Measurements from ENCODE around the gene RABGEF1.
"Not testable (repeated sequence)": the region's sequence is repeated elsewhere in the genome, so short reads cannot be mapped to it uniquely, and the experiment has no call there.

RABGEF1 gene

DNA sequence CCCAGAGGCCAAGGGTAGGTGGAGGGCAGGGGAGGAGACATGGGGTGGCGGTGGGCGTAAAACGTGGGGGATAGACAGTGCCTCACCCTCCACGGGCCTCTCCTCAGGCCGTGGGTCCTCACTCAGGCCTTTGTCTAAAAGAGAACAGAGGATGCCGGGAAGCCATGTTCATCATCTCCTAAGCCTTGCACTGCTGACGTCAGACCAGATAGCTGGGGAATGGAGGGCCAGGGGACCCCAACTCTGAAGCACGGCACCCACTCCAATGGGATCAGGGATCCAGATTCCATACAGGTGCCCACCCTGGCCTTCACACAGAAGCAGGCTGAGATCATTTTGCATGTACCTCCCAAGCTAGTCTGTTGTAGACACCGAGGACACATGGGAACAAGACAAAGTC lies 97.1 kb downstream of the RABGEF1 start:
- Histone ChIP-seq H3K4me1 (ENCODE audit: control insufficient read depth, insufficient read depth, low read length) (no peaks in the 10 kb centered on the region), H3K4me3 (ENCODE audit: low read depth, low read length) (no peak overlapping the region), H3K27ac (ENCODE audit: low read depth, low read length) (no peak overlapping the region), H3K36me3 (ENCODE audit: control insufficient read depth, insufficient read depth, low read length) (no peaks in the 10 kb centered on the region), H3K9me3 (ENCODE audit: control insufficient read depth, insufficient read depth, low read length) (0 out of 2 replicates have a peak, but pooled peaks cover 3% of the 10 kb centered on the region), H3K9ac (ENCODE audit: low read depth, low read length) (no peak overlapping the region), H3K27me3 (ENCODE audit: control insufficient read depth, insufficient read depth, low read length) (no peaks in the 10 kb centered on the region)

DNA sequence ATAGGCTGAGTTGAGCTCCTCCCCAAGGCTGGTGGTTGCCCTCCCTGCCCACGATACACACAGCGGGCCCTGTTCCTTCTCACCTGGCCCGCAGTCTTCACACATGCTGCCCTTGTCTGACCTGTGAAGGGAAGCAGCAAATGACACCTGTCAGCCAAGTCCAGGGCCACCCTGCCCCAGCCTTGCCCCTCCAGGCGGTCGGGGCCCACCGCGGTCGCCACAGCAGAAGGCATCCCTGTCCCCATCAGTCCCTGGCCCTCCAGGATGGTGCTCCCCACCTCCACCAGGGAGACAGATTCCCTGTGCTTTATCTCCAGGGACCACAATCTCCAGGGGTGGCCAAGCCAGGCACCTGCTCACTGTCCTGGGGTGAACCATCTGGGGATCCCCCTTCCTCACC lies 99.3 kb downstream of the RABGEF1 start:
- Histone ChIP-seq H3K9ac (ENCODE audit: low read depth, low read length) (no peak overlapping the region), H3K27me3 (ENCODE audit: control insufficient read depth, insufficient read depth, low read length) (no peaks in the 10 kb centered on the region), H3K36me3 (ENCODE audit: control insufficient read depth, insufficient read depth, low read length) (no peaks in the 10 kb centered on the region), H3K4me1 (ENCODE audit: control insufficient read depth, insufficient read depth, low read length) (no peaks in the 10 kb centered on the region), H3K27ac (ENCODE audit: low read depth, low read length) (no peak overlapping the region), H3K9me3 (ENCODE audit: control insufficient read depth, insufficient read depth, low read length) (0 out of 2 replicates have a peak, but pooled peaks cover 3% of the 10 kb centered on the region), H3K4me3 (ENCODE audit: low read depth, low read length) (no peak overlapping the region)

DNA sequence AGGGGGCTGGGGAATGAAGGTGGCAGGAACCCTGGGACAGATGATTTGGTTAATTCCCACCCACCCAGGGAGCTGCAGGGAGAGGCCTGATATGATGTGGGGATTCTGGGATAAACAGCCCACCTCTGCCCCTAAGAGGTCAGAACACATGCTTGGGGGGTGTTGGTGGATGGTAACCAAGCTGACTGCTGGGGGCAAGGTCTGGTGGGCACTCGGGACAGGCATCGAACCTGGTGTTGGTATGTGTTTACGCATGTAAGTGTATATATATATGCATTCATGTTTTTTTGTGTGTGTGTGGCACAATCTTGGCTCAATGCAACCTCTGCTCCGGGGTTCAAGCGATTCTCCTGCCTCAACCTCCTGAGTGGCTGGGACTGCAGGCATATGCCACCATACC lies 99.8 kb downstream of the RABGEF1 start:
- H3K4me1 ChIP-seq (ENCODE audit: control insufficient read depth, insufficient read depth, low read length): no peaks in the 10 kb centered on the region
- H3K36me3 ChIP-seq (ENCODE audit: control insufficient read depth, insufficient read depth, low read length): no peaks in the 10 kb centered on the region
- H3K4me3 ChIP-seq (ENCODE audit: low read depth, low read length): no peak overlapping the region
- H3K27me3 ChIP-seq (ENCODE audit: control insufficient read depth, insufficient read depth, low read length): no peaks in the 10 kb centered on the region
- H3K9ac ChIP-seq (ENCODE audit: low read depth, low read length): no peak overlapping the region
- H3K27ac ChIP-seq (ENCODE audit: low read depth, low read length): no peak overlapping the region
- H3K9me3 ChIP-seq (ENCODE audit: control insufficient read depth, insufficient read depth, low read length): 0 out of 2 replicates have a peak, but pooled peaks cover 3% of the 10 kb centered on the region

DNA sequence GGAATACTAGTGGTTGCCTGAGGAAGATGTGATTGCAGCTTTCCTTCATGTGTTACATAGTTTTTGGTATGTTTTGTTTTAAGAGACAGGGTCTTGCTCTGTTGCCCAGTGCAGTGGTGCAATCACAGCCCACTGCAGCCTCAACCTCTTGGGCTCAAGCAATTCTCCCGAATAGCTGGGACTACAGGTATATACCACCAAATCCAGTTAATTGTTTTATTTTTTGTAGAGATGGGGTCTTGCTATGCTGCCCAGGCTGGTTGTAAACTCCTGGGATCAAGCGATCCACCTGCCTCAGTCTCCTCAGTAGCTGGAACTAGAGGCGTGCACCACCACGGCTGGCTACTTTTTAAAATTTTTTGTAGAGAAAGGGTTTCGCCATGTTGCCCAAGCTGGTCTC lies 101.4 kb downstream of the RABGEF1 start:
- no peak overlapping the region for H3K27ac ChIP-seq (ENCODE audit: low read depth, low read length)
- H3K4me3 ChIP-seq (ENCODE audit: low read depth, low read length): no peak overlapping the region
- H3K4me1 ChIP-seq (ENCODE audit: control insufficient read depth, insufficient read depth, low read length): peaks cover 6% of the 10 kb centered on the region
- H3K9ac ChIP-seq (ENCODE audit: low read depth, low read length): no peak overlapping the region
- no peaks in the 10 kb centered on the region for H3K36me3 ChIP-seq (ENCODE audit: control insufficient read depth, insufficient read depth, low read length)
- H3K9me3 ChIP-seq (ENCODE audit: control insufficient read depth, insufficient read depth, low read length): no peaks in the 10 kb centered on the region
- H3K27me3 ChIP-seq (ENCODE audit: control insufficient read depth, insufficient read depth, low read length): no peaks in the 10 kb centered on the region

DNA sequence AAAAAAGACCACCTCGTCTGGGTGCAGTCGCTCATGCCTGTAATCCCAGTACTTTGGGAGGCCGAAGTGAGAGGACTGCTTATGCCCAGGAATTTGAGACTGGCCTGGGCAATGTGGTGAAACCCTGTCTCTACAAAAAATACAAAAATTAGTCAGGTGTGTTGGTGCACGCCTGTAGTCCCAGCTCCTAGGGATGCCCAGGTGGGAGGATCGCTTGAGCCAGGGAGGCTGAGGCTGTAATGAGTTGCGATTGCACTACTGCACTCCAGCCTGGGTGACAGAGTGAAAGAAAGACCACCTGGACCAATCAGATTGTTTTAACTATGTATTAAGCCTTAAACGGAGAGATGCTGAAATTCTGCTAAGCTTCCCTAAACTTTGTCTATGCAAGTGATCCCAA lies 103.0 kb downstream of the RABGEF1 start:
- not testable (repeated sequence) for H3K27me3 ChIP-seq (ENCODE audit: control insufficient read depth, insufficient read depth, low read length); H3K27ac ChIP-seq (ENCODE audit: low read depth, low read length); H3K9ac ChIP-seq (ENCODE audit: low read depth, low read length); H3K36me3 ChIP-seq (ENCODE audit: control insufficient read depth, insufficient read depth, low read length); H3K9me3 ChIP-seq (ENCODE audit: control insufficient read depth, insufficient read depth, low read length)
- Histone ChIP-seq H3K4me1 (ENCODE audit: control insufficient read depth, insufficient read depth, low read length) (peaks cover 12% of the 10 kb centered on the region), H3K4me3 (ENCODE audit: low read depth, low read length) (peak overlapping the region; percentile 89)

DNA sequence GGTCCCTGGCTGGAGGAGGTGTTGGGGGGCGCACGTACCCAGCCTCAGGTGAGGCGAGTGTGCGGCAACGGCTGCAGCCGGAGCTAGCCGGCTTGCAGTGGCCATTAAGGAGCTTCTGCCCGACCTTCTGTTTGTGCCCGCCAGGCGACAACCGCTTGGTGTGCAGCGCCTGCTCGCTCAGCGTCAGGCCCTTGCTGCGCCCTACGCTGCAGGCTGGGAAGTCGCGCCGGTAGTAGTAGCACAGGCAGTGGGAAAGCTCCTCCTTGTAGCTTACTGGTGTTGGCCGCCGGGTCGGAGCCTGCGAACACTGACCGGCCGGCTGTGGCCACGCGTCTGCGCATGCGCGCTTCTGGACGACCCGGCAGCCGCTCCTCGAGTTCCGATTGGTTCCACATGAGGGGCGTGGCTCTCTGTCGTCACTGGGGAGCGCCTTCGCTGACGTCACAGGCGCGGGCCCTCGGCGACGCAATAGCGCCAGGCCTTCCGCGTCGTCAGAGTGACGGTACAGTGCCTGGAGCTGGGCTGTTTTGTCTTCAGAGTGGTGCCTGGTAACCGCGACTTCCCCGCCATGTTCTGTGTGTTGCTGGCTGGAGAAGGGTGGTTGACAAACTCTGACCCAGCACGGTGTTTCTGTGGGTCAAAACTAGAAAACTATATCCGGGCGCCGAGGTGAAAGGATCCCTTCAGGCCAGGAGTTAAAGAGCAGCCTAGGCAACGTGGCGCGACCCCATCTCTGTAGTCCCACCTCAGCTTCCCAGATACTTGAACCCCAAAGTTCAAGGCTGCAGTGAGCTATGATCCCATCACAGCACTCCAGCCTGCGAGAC lies 104.2 kb downstream of the RABGEF1 start:
- peak overlapping the region; percentile 95 for H3K9ac ChIP-seq (ENCODE audit: low read depth, low read length)
- peaks cover 15% of the 10 kb centered on the region for H3K4me1 ChIP-seq (ENCODE audit: control insufficient read depth, insufficient read depth, low read length)
- H3K27ac ChIP-seq (ENCODE audit: low read depth, low read length): peak overlapping the region; percentile 97
- no peaks in the 10 kb centered on the region for H3K9me3 ChIP-seq (ENCODE audit: control insufficient read depth, insufficient read depth, low read length)
- H3K4me3 ChIP-seq (ENCODE audit: low read depth, low read length): peak overlapping the region; percentile 89
- H3K27me3 ChIP-seq (ENCODE audit: control insufficient read depth, insufficient read depth, low read length): no peaks in the 10 kb centered on the region
- H3K36me3 ChIP-seq (ENCODE audit: control insufficient read depth, insufficient read depth, low read length): no peaks in the 10 kb centered on the region

DNA sequence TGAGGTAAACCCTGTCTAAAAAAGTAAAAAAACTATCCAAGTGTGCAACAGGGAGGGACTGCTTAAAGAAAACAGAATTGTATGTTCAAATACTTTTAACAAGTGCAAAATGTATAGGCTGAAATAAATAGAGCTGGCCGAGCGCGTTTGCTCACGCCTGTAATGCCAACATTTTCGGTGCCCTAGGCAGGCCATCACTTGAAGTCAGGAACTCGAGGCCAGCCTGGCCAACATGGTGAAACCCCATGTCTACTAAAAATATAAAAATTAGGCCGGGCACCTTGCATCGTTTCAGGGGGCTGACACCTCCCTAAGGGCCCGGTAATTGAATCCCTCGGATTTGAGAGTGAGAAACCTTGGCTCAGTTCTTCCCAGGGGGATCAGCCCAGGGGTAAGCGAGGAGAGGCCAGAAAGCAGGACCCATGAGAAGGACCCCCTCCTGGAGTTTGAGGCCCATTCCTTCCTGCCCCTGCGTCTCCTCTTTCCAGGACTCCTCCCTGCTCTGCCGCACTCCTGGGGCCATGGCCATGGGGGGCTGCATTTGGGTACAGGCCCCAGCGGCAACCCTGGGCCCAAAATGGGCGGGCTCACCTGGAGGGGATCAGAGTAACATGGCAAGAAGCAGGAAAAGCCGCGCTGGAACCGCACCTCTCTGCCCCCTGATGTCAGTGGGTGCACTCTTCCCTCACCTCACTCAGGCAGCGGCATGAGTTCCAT lies 105.0 kb downstream of the RABGEF1 start:
- H3K9ac ChIP-seq (ENCODE audit: low read depth, low read length): peak overlapping the region; percentile 95

DNA sequence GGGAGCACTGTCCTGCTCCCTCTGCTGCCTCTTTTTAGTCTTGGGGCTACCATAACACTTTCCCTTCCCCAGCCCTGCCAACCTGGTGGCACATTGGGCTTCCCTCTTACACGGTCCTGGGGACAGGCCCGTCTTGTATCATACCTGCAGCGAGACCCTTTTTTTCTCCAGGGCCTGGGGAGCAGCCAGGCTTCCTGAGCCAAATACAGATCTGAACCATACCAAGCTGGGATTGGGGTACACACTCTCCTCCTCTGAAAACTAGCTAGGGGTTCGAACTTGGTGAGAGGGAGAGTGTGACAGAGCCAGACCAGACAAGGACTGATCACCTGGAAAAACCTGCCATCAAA lies 105.5 kb downstream of the RABGEF1 start:
- peaks cover 15% of the 10 kb centered on the region for H3K4me1 ChIP-seq (ENCODE audit: control insufficient read depth, insufficient read depth, low read length)
- not testable (repeated sequence) for H3K27me3 ChIP-seq (ENCODE audit: control insufficient read depth, insufficient read depth, low read length); H3K36me3 ChIP-seq (ENCODE audit: control insufficient read depth, insufficient read depth, low read length); H3K9ac ChIP-seq (ENCODE audit: low read depth, low read length); H3K9me3 ChIP-seq (ENCODE audit: control insufficient read depth, insufficient read depth, low read length); H3K4me3 ChIP-seq (ENCODE audit: low read depth, low read length)
- H3K27ac ChIP-seq (ENCODE audit: low read depth, low read length): peak overlapping the region; percentile 97

More for the DNA sequence above, 105.0 kb downstream of the RABGEF1 start:
- peak overlapping the region; percentile 89 for H3K4me3 ChIP-seq (ENCODE audit: low read depth, low read length)
- no peaks in the 10 kb centered on the region for H3K36me3 ChIP-seq (ENCODE audit: control insufficient read depth, insufficient read depth, low read length)
- H3K9me3 ChIP-seq (ENCODE audit: control insufficient read depth, insufficient read depth, low read length): no peaks in the 10 kb centered on the region
- H3K4me1 ChIP-seq (ENCODE audit: control insufficient read depth, insufficient read depth, low read length): peaks cover 15% of the 10 kb centered on the region
- no peaks in the 10 kb centered on the region for H3K27me3 ChIP-seq (ENCODE audit: control insufficient read depth, insufficient read depth, low read length)
- H3K27ac ChIP-seq (ENCODE audit: low read depth, low read length): peak overlapping the region; percentile 97

DNA sequence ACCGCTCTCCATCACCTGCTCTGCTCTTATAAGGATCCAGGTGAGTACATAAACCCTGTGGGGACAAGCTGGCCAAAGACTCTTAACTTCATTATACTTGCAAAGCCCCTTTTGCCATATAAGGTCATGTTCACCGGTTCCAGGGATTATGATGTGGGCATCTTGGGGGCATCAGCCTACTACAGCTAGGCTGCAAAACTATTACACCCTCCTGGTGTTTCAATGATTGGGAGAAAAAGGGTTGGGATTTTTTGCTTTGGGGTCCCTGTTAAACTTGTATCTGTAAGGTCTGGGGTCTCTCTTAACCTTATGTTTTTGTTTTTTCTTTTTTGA lies 107.0 kb downstream of the RABGEF1 start:
- peak overlapping the region; percentile 32; the same call in 1 of the 2 replicates for H3K4me3 ChIP-seq (ENCODE audit: low read depth, low read length)
- not testable (repeated sequence) for H3K36me3 ChIP-seq (ENCODE audit: control insufficient read depth, insufficient read depth, low read length); H3K9me3 ChIP-seq (ENCODE audit: control insufficient read depth, insufficient read depth, low read length); H3K27me3 ChIP-seq (ENCODE audit: control insufficient read depth, insufficient read depth, low read length)
- peak overlapping the region; percentile 51; the same call in 1 of the 2 replicates for H3K9ac ChIP-seq (ENCODE audit: low read depth, low read length)
- peaks cover 15% of the 10 kb centered on the region for H3K4me1 ChIP-seq (ENCODE audit: control insufficient read depth, insufficient read depth, low read length)
- H3K27ac ChIP-seq (ENCODE audit: low read depth, low read length): peak overlapping the region; percentile 89

DNA sequence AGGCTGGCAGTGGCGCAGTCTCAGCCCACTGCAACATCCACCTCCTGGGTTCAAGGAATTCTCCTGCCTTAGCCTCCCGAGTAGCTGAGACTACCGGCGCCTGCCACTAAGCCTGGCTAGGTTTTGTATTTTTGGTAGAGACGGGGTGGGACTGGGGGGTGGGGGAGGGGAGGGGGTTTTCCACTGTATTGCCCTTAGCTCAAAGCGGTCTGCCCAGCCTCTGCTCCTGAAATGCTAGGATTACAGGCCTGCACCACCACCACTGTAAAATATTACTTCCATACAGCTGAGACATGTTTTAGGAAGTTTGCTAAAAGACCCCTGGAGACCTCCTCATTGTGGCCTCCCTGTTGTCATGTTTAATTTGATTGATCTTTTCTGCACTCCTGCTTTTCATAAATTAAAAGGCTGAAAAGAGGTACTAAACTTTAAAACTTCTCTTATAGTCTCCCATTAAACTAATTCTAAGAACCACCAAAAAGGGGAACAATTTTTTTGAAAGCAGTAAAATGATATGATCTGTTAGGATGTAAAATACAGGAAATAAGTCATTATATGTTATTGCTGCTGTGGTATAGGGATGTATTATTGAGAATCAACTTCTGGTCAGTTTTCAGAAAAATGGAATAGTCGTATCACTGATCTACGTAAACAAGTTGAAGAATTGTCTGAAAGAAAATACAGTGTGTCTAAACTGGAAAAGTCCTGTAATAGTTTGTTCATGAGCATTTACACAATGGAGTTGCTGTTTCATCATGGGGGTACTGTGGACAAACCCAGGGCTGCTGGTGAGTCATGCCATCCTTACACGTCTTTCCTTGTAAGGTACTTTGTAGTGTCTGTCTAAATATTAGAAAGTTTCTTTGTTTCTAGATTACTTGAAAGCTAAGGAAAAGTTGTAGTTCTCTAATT lies 107.6 kb downstream of the RABGEF1 start:
- Histone ChIP-seq H3K4me3 (ENCODE audit: low read depth, low read length) (peak overlapping the region; percentile 32; the same call in 1 of the 2 replicates), H3K9me3 (ENCODE audit: control insufficient read depth, insufficient read depth, low read length) (no peaks in the 10 kb centered on the region), H3K4me1 (ENCODE audit: control insufficient read depth, insufficient read depth, low read length) (peaks cover 15% of the 10 kb centered on the region), H3K36me3 (ENCODE audit: control insufficient read depth, insufficient read depth, low read length) (no peaks in the 10 kb centered on the region), H3K27ac (ENCODE audit: low read depth, low read length) (peak overlapping the region; percentile 89), H3K27me3 (ENCODE audit: control insufficient read depth, insufficient read depth, low read length) (no peaks in the 10 kb centered on the region), H3K9ac (ENCODE audit: low read depth, low read length) (peak overlapping the region; percentile 59; the same call in 1 of the 2 replicates)
